Activated T-cell treated with anti-CD3 and anti-CD28 coated beads for 48 hours (primary cell): ENCODE results near the gene CHN2.
"Not testable (repeated sequence)": the region's sequence is repeated elsewhere in the genome, so short reads cannot be mapped to it uniquely, and the experiment has no call there.

ENCODE experiments used
- DNase-seq: peaks from one replicate; pipeline ENCODE4 v3.0.0-alpha.2; 2020; ENCODE audit warnings: low read depth

CHN2 gene

GRCh38 chr7:29256693-29257002, 62.1 kb downstream of the CHN2 start:
- DNase-seq, result no peak

- DNase-seq, result no peak
Observed at GRCh38 chr7:29258951-29259350, 64.4 kb downstream of the CHN2 start.

GRCh38 chr7:29262191-29262917, 67.8 kb downstream of the CHN2 start:
- DNase-seq, result no peak

GRCh38 chr7:29263601-29264207, 69.1 kb downstream of the CHN2 start:
- DNase-seq, result not testable (repeated sequence)

- DNase-seq, result no peak
Observed at GRCh38 chr7:29265208-29265923, 70.8 kb downstream of the CHN2 start.

GRCh38 chr7:29269935-29270334, 75.4 kb downstream of the CHN2 start:
- DNase-seq, result no peak

DNA sequence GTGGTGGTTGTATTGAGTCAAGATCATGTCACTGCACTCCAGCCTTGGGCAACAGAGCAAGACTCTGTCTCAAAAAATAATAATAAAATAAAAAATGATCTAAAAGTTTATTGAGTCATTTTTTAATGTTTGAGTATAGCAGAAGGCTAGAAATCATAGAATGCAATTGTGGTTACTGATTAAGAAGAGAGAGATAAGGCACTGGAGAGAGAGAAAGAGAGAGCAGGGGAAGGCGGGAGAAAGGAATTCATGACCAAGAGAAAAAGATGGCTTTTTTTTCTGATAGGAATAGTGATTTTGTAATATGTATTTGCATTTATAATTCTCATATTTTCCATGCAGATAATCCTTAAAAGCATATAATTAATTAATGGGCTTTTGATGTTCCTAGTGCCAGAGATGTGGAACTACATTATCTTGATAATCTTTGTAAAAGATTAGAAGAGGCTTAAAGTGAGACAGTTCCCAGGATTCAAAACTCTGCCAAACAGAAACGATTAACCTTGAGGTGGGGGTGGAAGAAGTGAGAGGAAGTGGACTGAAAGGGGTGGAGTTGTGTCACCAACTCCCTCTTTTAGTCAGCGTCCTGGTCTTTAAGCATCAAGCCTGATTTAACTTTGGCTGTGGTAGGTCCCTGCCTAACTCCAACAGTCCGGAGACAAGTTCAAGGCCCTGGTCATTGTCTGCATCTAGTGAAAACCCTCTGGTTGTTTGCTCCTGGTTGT, 76.2 kb downstream of the CHN2 start:
- no peak for DNase-seq

- no peak for DNase-seq
Observed at GRCh38 chr7:29271319-29271658, 76.7 kb downstream of the CHN2 start.

DNA sequence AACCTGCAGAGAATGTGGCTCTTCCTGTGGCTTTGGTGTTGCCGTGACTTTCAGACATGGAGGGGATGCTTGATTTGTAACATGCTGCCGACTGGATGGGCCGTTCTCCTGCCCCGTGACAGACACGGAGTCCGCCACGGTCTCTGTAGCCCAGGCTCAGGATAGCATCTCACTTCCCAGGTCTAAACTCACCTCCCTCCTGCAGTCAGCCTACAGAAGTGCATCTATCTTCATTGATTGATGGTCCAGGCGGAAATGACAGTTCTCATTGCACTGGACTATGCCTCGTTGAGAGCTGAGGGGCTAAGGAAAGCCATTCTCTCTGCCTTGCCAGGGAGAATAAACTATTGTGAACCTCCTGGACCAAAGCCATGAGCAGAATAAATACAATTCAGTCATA, 77.5 kb downstream of the CHN2 start:
- no peak for DNase-seq

- DNase-seq, result no peak
Observed at GRCh38 chr7:29274146-29275017, 79.8 kb downstream of the CHN2 start.

- DNase-seq, result no peak
Observed at GRCh38 chr7:29275018-29275318, 80.4 kb downstream of the CHN2 start.

- DNase-seq, result no peak
Observed at GRCh38 chr7:29275493-29275892, 80.9 kb downstream of the CHN2 start.

GRCh38 chr7:29276199-29276598, 81.6 kb downstream of the CHN2 start:
- no peak for DNase-seq

GRCh38 chr7:29276806-29277205, 82.2 kb downstream of the CHN2 start:
- DNase-seq, result no peak

GRCh38 chr7:29277436-29278215, 83.1 kb downstream of the CHN2 start:
- no peak for DNase-seq

DNA sequence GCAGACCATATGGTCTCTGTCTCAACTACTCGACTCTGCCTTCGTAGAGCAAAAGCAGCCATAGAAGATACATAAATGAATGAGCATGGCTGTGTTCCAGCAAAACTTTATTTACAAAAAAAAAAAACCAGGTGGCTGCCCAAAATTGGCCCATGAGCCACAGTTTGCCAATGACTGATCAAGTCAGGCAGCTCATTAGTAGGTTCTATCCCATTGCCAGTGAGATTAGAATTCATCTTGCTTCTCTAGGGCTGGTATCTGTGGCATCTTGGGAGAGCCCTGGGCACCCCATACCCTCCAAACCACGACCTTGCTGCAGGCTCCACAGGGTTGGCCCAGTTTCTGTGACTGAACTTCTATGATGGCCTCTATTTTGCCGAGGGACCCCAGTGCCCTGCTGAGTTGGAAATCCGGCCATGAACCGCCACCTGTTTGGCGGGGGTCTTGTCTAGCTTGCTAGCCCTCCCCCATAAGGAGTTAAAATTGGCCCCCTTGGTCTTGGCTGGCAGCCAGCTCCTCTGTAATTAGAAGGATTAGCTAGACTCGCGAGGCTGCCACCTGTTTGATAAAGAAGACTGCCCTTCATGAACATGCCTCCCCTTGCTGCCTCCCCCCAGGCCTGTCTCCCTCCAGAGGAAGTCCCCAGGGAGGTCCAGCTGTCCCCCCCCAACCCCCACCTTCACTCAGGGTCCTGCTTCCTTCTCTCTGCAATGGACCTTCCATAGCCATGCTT, 83.9 kb downstream of the CHN2 start:
- no peak for DNase-seq

GRCh38 chr7:29281782-29282541, 87.4 kb downstream of the CHN2 start:
- no peak for DNase-seq

GRCh38 chr7:29282819-29283414, 88.3 kb downstream of the CHN2 start:
- DNase-seq, result no peak

GRCh38 chr7:29284696-29285443, 90.3 kb downstream of the CHN2 start:
- DNase-seq, result no peak
